Panc1 (cell line): ENCODE data around the gene GRIK1. TPM values are rescaled to one million over a fixed set of nuclear protein-coding genes. Genes with fewer than 3 reads are reported as not detected.

Source experiments
- ATAC-seq: fragments of 200-7000 bp; cut with Tn5 transposase; 2 replicates; pipeline ENCODE4 v1.9.1; 2020; ENCODE audit warnings: mild to moderate bottlenecking, moderate library complexity
- BruUV-seq: library from RNA; stranded (reverse); fragments of 400-500 nt; replicated peaks from 2 replicates; lab custom pipeline; 2021; lab: Mats Ljungman, UMichigan
- CTCF ChIA-PET: fragments of 300-600 bp; sonication (Branson Sonifier 250); formaldehyde crosslinking; loops from one replicate; lab custom pipeline; 2022; ENCODE audit warnings: antibody characterized with exemption; lab: Charles Lee
- POLR2A ChIA-PET: fragments of 300-600 bp; sonication (Branson Sonifier 250); formaldehyde crosslinking; loops from one replicate; lab custom pipeline; 2022; ENCODE audit warnings: antibody characterized with exemption; lab: Charles Lee
- DNase-seq: peaks from one replicate; pipeline ENCODE4 v3.0.0-alpha.2; 2010; ENCODE audit warnings: low read depth, low spot score
- H3K27ac ChIP-seq: 2 replicates; pipeline ENCODE4 v1.5.1; 2011; ENCODE audit warnings: mild to moderate bottlenecking, low read length, inconsistent platforms
- H3K27me3 ChIP-seq: fragments of 200-500 bp; sonication (Bioruptor generic); 2 replicates; pipeline ENCODE4 v1.6.0; 2014; ENCODE audit warnings: low read length, inconsistent platforms; ENCODE audit not compliant: control insufficient read depth, insufficient read depth
- H3K36me3 ChIP-seq: fragments of 200-500 bp; sonication (Bioruptor generic); 2 replicates; pipeline ENCODE4 v1.5.1; 2014; ENCODE audit warnings: inconsistent platforms, mild to moderate bottlenecking, low read length, moderate library complexity; ENCODE audit not compliant: control insufficient read depth, insufficient read depth
- H3K4me1 ChIP-seq: 2 replicates; pipeline ENCODE4 v1.5.1; 2011; ENCODE audit warnings: inconsistent platforms, mild to moderate bottlenecking, low read length, moderate library complexity; ENCODE audit not compliant: control insufficient read depth, insufficient read depth
- H3K4me3 ChIP-seq, 2 experiments: 2 replicates each; pipeline ENCODE4 v1.5.1; 2011 to 2012; ENCODE audit warnings: low read depth in 2 of 2, low read length in 2 of 2, mild to moderate bottlenecking in 2 of 2, inconsistent platforms in 1 of 2, moderate library complexity in 1 of 2
- H3K9me3 ChIP-seq: fragments of 200-500 bp; sonication (Bioruptor generic); 2 replicates; pipeline ENCODE4 v1.5.1; 2014; ENCODE audit warnings: low read depth, mild to moderate bottlenecking, inconsistent platforms, low read length, moderate library complexity; ENCODE audit not compliant: control insufficient read depth, insufficient read depth
- CTCF ChIP-seq: fragments of 450-650 bp; IDR thresholded peaks from 2 replicates; pipeline ENCODE4 v1.5.1; 2017; ENCODE audit warnings: mild to moderate bottlenecking
- POLR2AphosphoS5 ChIP-seq: IDR thresholded peaks from 2 replicates; pipeline ENCODE4 v1.6.1; 2012; ENCODE audit warnings: mild to moderate bottlenecking, low read depth, low read length, moderate library complexity
- REST ChIP-seq, 2 experiments: IDR thresholded peaks; 2 replicates each; pipeline ENCODE4 v1.6.1; 2011 to 2012; ENCODE audit warnings: low read depth in 2 of 2, control low read depth in 1 of 2, low read length in 1 of 2, mild to moderate bottlenecking in 1 of 2, moderate library complexity in 1 of 2; ENCODE audit not compliant: insufficient read depth in 1 of 2
- SIN3A ChIP-seq: IDR thresholded peaks from 2 replicates; pipeline ENCODE4 v1.6.1; 2012; ENCODE audit warnings: low read depth, mild to moderate bottlenecking, low read length, moderate library complexity, borderline replicate concordance; ENCODE audit not compliant: insufficient read depth
- TCF7L2 ChIP-seq: IDR thresholded peaks from 2 replicates; pipeline ENCODE4 v1.6.1; 2011; ENCODE audit warnings: mild to moderate bottlenecking, low read depth, low read length, inconsistent platforms
- in situ Hi-C: cut with HindIII; loops from 2 replicates; pipeline ENCODE4 v1.10.0; 2016; ENCODE audit warnings: low sequenced_read_pairs, low pct_unique_long_range_greater_than_20kb
- intact Hi-C: fragments of 100-400 bp; cut with micrococcal nuclease; formaldehyde crosslinking; loops from one replicate; pipeline ENCODE4 v1.10.0; 2022; ENCODE audit not compliant: unreplicated experiment
- total RNA-seq: library from RNA; stranded (reverse); gene quantifications from one replicate; pipeline ENCODE4 v1.2.1, GENCODE V29; 2021; ENCODE audit not compliant: unreplicated experiment

Gene GRIK1
- total RNA-seq, 1 experiment from 2014 or later, result not detected

GRCh38 chr21:29627905-29628304 lies 311.9 kb downstream of the GRIK1 start:
- Histone ChIP-seq H3K27me3 (no peaks in the 10 kb centered on the region), H3K4me1 (no peaks in the 10 kb centered on the region), H3K9me3 (no peaks in the 10 kb centered on the region), H3K27ac (no peak overlapping the region), H3K36me3 (no peaks in the 10 kb centered on the region), H3K4me3 (no peak overlapping the region)
- ChIA-PET POLR2A (no interaction called here), CTCF (no interaction called here)
- TF ChIP-seq REST (IDR thresholded peaks at IDR 0.05; ENCODE audit: insufficient read depth in 1 of 2, low read depth in 2 of 2, low read length in 1 of 2), result no peak
- no peak for TF ChIP-seq SIN3A
- no peak for TF ChIP-seq TCF7L2
- no peak for TF ChIP-seq CTCF
- TF ChIP-seq POLR2AphosphoS5, result no peak
- intact Hi-C loops, result no loop called here
- DNase-seq (no peak), ATAC-seq (no peak)
- in situ Hi-C loops, result no loop called here
- no TSS peak for BruUV-seq

GRCh38 chr21:29626801-29627470 lies 312.9 kb downstream of the GRIK1 start:
- no peak for ATAC-seq
- H3K36me3 ChIP-seq, result no peaks in the 10 kb centered on the region

More at GRCh38 chr21:29626801-29627470, 312.9 kb downstream of the GRIK1 start:
- TF ChIP-seq TCF7L2 (no peak), SIN3A (no peak), POLR2AphosphoS5 (no peak), REST (IDR thresholded peaks at IDR 0.05; ENCODE audit: insufficient read depth in 1 of 2, low read depth in 2 of 2, low read length in 1 of 2) (no peak), CTCF (no peak)
- in situ Hi-C loops, result no loop called here
- CTCF ChIA-PET, result no interaction called here
- intact Hi-C loops, result no loop called here
- no peaks in the 10 kb centered on the region for H3K9me3 ChIP-seq
- no peaks in the 10 kb centered on the region for H3K27me3 ChIP-seq
- H3K4me1 ChIP-seq, result no peaks in the 10 kb centered on the region
- H3K27ac ChIP-seq, result no peak overlapping the region
- no TSS peak for BruUV-seq
- no peak overlapping the region for H3K4me3 ChIP-seq
- no peak for DNase-seq
- POLR2A ChIA-PET, result no interaction called here
